ENCODE measurements around the gene TBC1D22A. TPM values are rescaled to one million over a fixed set of nuclear protein-coding genes. Genes with fewer than 3 reads are reported as not detected.

TBC1D22A gene
- total and polyA plus RNA-seq, 9 of the 15 experiments (the other 6 are each of a cell fraction or from before 2014, with no cell fraction given), result 0.20 to 11.5 (median 5.2) TPM

- H3K27me3 ChIP-seq (ENCODE audit: control insufficient read depth in 2 of 2, insufficient read depth in 2 of 2, low read length in 2 of 2), result no peaks in the 10 kb centered on the region
- no peak overlapping the region for H3K9ac ChIP-seq (ENCODE audit: insufficient read depth in 1 of 2, low read depth in 2 of 2, low read length in 2 of 2)
- peaks cover 18% of the 10 kb centered on the region for H3K79me2 ChIP-seq (ENCODE audit: control insufficient read depth, insufficient read depth, low read length)
- DNase-seq (ENCODE audit: extremely low read depth in 1 of 4, low spot score in 3 of 4) (no peak), FAIRE-seq (no peak), ATAC-seq (no peak)
- CTCF ChIA-PET (ENCODE audit: low intra/inter-chr PET ratio), result no interaction called here
- no peak overlapping the region for H3K4me3 ChIP-seq
- H3K9me3 ChIP-seq (replicated peaks; ENCODE audit: control insufficient read depth, insufficient read depth, low read depth, low read length), result no peaks in the 10 kb centered on the region
- in situ Hi-C loops (cut with MboI), result no loop called here
- no peak for TF ChIP-seq TRIM25 (IDR thresholded peaks at IDR 0.05; ENCODE audit: borderline replicate concordance)
- no peak for TF ChIP-seq TEAD4 (IDR thresholded peaks at IDR 0.05; ENCODE audit: low read length)
- no peak for TF ChIP-seq TEAD4 (CRISPR knock-in tag; IDR thresholded peaks at IDR 0.05; ENCODE audit: borderline replicate concordance)
- TF ChIP-seq NR1H2 (CRISPR knock-in tag; IDR thresholded peaks at IDR 0.05), result no peak
- no peak for TF ChIP-seq NFE2 (IDR thresholded peaks at IDR 0.05; ENCODE audit: low read depth)
- TF ChIP-seq ZNF263 (CRISPR knock-in tag; IDR thresholded peaks at IDR 0.05; ENCODE audit: borderline replicate concordance), result no peak
- TF ChIP-seq HMGXB4 (CRISPR knock-in tag; IDR thresholded peaks at IDR 0.05), result no peak
- TF ChIP-seq CHCHD3 (CRISPR knock-in tag; IDR thresholded peaks at IDR 0.05), result no peak
- no peak for TF ChIP-seq NFXL1 (CRISPR knock-in tag; IDR thresholded peaks at IDR 0.05)
- TF ChIP-seq HMG20A (CRISPR knock-in tag; conservative IDR thresholded peaks at IDR 0.05), result no peak
- no peak for TF ChIP-seq ZNF354B (CRISPR knock-in tag; IDR thresholded peaks at IDR 0.05)
- no peak for TF ChIP-seq KDM4B (IDR thresholded peaks at IDR 0.05; ENCODE audit: borderline replicate concordance in 2 of 2, low read depth in 1 of 2)
- no peak for TF ChIP-seq HNRNPK (IDR thresholded peaks at IDR 0.05; ENCODE audit: low read depth, low read length, poor library complexity, severe bottlenecking)
- TF ChIP-seq PHF8 (IDR thresholded peaks at IDR 0.05; ENCODE audit: borderline replicate concordance, low read length), result no peak
- TF ChIP-seq AFF4 (CRISPR knock-in tag; IDR thresholded peaks at IDR 0.05), result no peak
- no peak for TF ChIP-seq HCFC1 (IDR thresholded peaks at IDR 0.05; ENCODE audit: low read depth, low read length)
- TF ChIP-seq PTBP1 (IDR thresholded peaks at IDR 0.05; ENCODE audit: low read depth, low read length), result no peak
- TF ChIP-seq POLR2A (conservative IDR thresholded peaks at IDR 0.05), result no peak
- H3K36me3 ChIP-seq (ENCODE audit: control insufficient read depth, insufficient read depth, low read length), result 0 out of 3 replicates have a peak, but pooled peaks cover 2% of the 10 kb centered on the region
- no peak overlapping the region for H2AFZ ChIP-seq (ENCODE audit: low read depth, low read length)
- no peak overlapping the region for H3K4me2 ChIP-seq (ENCODE audit: insufficient read depth, low read length)
- WGBS (ENCODE audit: insufficient coverage, low coverage, missing lambda C conversion rate), result 79% methylated on average over 9 of the region's 9 CpGs
- intact Hi-C loops (cut with micrococcal nuclease), result no loop called here
- H3K4me1 ChIP-seq (replicated peaks in 1 of 2; ENCODE audit: control insufficient read depth in 2 of 2, insufficient read depth in 2 of 2, low read length in 2 of 2), result peaks cover 0 to 9% of the 10 kb centered on the region in 2 experiments; a peak in 3 of 5 replicates
- H4K20me1 ChIP-seq (replicated peaks; ENCODE audit: control insufficient read depth, insufficient read depth, low read length), result peaks cover 3% of the 10 kb centered on the region
- no TSS peak for BruUV-seq (replicated peaks)
- H3K27ac ChIP-seq (ENCODE audit: extremely low read depth, low read depth, low read length), result no peak overlapping the region
- peaks cover 3% of the 10 kb centered on the region for H3K9me1 ChIP-seq (ENCODE audit: control insufficient read depth, insufficient read depth, low read length)
- POLR2A ChIA-PET, result interaction anchor here (1.9 to 2.0 kb wide), 2 partner anchors 11 to 19 kb away, joined by 6 to 7 read pairs; partner anchors contain the start of gene TBC1D22A
Measured at GRCh38 chr22:46781291-46781690, 18.8 kb downstream of the TBC1D22A start.

All from K562 (cell line).